ENCODE measurements around the gene ISCU.

- TF ChIP-seq POLR2AphosphoS5 (IDR thresholded peaks at IDR 0.05; ENCODE audit: borderline replicate concordance, low read depth, low read length): no peak
- TF ChIP-seq EZH2 (IDR thresholded peaks at IDR 0.05): no peak
Observed at GRCh38 chr12:108578264-108578663, 15.9 kb downstream of the ISCU start.

Data from SK-N-MC (cell line).